Measurements from ENCODE around the gene ATOX1. TPM values are rescaled to one million over a fixed set of nuclear protein-coding genes. Genes with fewer than 3 reads are reported as not detected.
"Not testable (repeated sequence)": the region's sequence is repeated elsewhere in the genome, so short reads cannot be mapped to it uniquely, and the experiment has no call there.

The ATOX1 gene
- 30.8 TPM for total RNA-seq
- polyA plus RNA-seq: 121 TPM

- DNase-seq (ENCODE audit: extremely low spot score): peak; percentile 64
- peak within 1 kb of the TSS; percentile 73 for H3K4me3 ChIP-seq (ENCODE audit: low read depth, low read length)
- WGBS: 4% methylated on average over 61 of the region's 61 CpGs
- no peaks in the 10 kb centered on the region for H3K4me1 ChIP-seq (ENCODE audit: insufficient read depth)
- H3K36me3 ChIP-seq (ENCODE audit: insufficient read depth): no peaks in the 10 kb centered on the region
- H3K27ac ChIP-seq (ENCODE audit: low read depth): peak within 1 kb of the TSS; percentile 77
These were observed at the start of gene ATOX1 for GRCh38 chr5:151758430-151759241. Gene ATOX1, minus strand, starts transcription at chr5:151758631. Its CDS starts 80 bp downstream, at chr5:151758551.

GRCh38 chr5:151805414-151806223 lies 47.2 kb upstream of the ATOX1 start:
- no peak for DNase-seq (ENCODE audit: extremely low spot score)
- Histone ChIP-seq H3K27ac (ENCODE audit: low read depth) (no peak overlapping the region), H3K4me3 (ENCODE audit: low read depth, low read length) (no peak overlapping the region), H3K4me1 (ENCODE audit: insufficient read depth) (no peaks in the 10 kb centered on the region), H3K36me3 (ENCODE audit: insufficient read depth) (peaks cover 3% of the 10 kb centered on the region)
- 94% methylated on average over 3 of the region's 3 CpGs for WGBS

GRCh38 chr5:151800532-151800931 lies 42.1 kb upstream of the ATOX1 start:
- Histone ChIP-seq H3K4me1 (ENCODE audit: insufficient read depth) (no peaks in the 10 kb centered on the region), H3K36me3 (ENCODE audit: insufficient read depth) (peaks cover 10% of the 10 kb centered on the region), H3K27ac (ENCODE audit: low read depth) (no peak overlapping the region), H3K4me3 (ENCODE audit: low read depth, low read length) (no peak overlapping the region)
- DNase-seq (ENCODE audit: extremely low spot score): no peak
- 83% methylated on average over 2 of the region's 2 CpGs for WGBS

DNA sequence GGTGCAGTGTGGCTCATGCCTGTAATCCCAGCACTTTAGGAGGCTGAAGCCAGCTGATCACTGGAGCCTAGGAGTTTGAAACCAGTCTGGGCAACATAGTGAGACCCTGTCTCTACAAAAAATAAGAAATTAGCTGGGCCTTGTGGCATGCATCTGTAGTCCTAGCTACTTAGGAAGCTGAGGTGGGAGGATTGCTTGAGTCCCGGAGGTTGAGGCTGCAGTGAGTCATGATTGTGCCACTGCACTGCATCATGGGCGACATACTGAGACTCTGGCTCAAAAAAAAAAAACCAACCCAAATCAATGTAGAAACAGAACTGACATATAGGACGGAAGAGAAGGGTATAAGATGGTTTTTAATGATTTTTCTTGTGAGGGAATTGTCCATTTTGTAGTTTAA lies 41.0 kb upstream of the ATOX1 start:
- Histone ChIP-seq H3K27ac (ENCODE audit: low read depth) (no peak overlapping the region), H3K4me1 (ENCODE audit: insufficient read depth) (no peaks in the 10 kb centered on the region), H3K4me3 (ENCODE audit: low read depth, low read length) (no peak overlapping the region), H3K36me3 (ENCODE audit: insufficient read depth) (peaks cover 10% of the 10 kb centered on the region)
- DNase-seq (ENCODE audit: extremely low spot score): no peak
- WGBS: 84% methylated on average over 3 of the region's 3 CpGs

GRCh38 chr5:151798674-151799073 lies 40.2 kb upstream of the ATOX1 start:
- no peak for DNase-seq (ENCODE audit: extremely low spot score)
- Histone ChIP-seq H3K4me1 (ENCODE audit: insufficient read depth) (no peaks in the 10 kb centered on the region), H3K27ac (ENCODE audit: low read depth) (no peak overlapping the region), H3K36me3 (ENCODE audit: insufficient read depth) (peaks cover 10% of the 10 kb centered on the region), H3K4me3 (ENCODE audit: low read depth, low read length) (no peak overlapping the region)
- WGBS: 85% methylated on average over 3 of the region's 3 CpGs

DNA sequence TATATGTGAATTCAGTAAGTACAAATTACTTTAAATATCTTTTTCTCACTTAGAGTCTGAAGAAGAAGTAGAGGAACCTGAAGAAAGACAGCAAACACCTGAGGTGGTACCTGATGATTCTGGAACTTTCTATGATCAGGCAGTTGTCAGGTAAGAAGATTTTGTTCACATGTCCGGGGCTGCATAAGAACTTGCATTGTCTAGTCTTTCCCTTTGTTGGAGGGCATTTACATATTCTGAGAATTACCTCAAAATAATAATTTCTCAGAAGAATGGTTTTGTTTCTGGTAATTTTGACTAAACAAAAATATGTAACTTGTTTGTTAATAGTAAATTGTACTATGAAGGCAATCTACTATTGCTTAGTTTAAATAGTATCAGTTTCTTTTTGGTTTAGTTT lies 37.0 kb upstream of the ATOX1 start:
- Histone ChIP-seq H3K27ac (ENCODE audit: low read depth) (no peak overlapping the region), H3K4me3 (ENCODE audit: low read depth, low read length) (no peak overlapping the region), H3K4me1 (ENCODE audit: insufficient read depth) (no peaks in the 10 kb centered on the region), H3K36me3 (ENCODE audit: insufficient read depth) (peaks cover 13% of the 10 kb centered on the region)
- DNase-seq (ENCODE audit: extremely low spot score): no peak
- 95% methylated on average over 1 of the region's 1 CpG for WGBS

- Histone ChIP-seq H3K4me1 (ENCODE audit: insufficient read depth) (no peaks in the 10 kb centered on the region), H3K4me3 (ENCODE audit: low read depth, low read length) (no peak overlapping the region), H3K36me3 (ENCODE audit: insufficient read depth) (peaks cover 9% of the 10 kb centered on the region), H3K27ac (ENCODE audit: low read depth) (no peak overlapping the region)
- DNase-seq (ENCODE audit: extremely low spot score): no peak
- WGBS: 96% methylated on average over 3 of the region's 3 CpGs
These were observed 34.9 kb upstream of the ATOX1 start for GRCh38 chr5:151793358-151793757.

DNA sequence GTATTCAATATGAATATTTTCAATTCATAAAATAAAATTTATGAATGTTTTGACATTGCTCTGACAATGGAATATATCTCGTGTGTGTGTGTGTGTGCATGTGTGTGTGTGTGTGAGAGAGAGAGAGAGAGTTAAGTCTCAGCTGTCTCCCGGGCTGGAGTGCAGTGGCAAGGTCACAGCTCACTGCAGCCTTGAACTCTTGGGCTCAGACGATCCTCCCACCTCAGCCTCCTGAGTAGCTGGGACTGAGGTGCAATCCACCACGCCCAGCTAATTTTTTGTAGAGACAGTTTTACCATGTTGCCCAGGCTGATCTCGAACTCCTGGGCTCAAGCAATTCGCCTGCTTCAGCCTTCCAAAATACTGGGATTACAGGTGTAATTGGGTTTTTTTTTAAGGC lies 29.4 kb upstream of the ATOX1 start:
- no peak overlapping the region for H3K27ac ChIP-seq (ENCODE audit: low read depth)
- no peak for DNase-seq (ENCODE audit: extremely low spot score)
- H3K4me3 ChIP-seq (ENCODE audit: low read depth, low read length): no peak overlapping the region
- peaks cover 9% of the 10 kb centered on the region for H3K36me3 ChIP-seq (ENCODE audit: insufficient read depth)
- WGBS: 82% methylated on average over 6 of the region's 6 CpGs
- no peaks in the 10 kb centered on the region for H3K4me1 ChIP-seq (ENCODE audit: insufficient read depth)

DNA sequence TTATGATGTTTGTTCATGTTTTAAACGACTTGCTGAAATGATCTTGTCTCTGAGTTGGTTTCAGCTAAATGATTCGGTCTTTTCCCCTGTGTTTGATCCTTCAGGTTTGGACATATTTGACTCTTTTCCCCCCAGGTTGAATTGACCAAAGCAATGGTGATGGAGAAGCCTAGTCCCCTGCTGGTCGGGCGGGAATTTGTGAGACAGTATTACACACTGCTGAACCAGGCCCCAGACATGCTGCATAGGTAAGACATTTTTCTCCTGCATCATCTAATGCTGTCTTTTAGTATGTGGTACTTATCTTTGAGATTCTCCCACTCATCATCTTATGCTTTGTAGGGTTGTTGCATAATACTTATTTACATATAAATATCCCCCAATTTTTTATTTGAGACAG lies 28.0 kb upstream of the ATOX1 start:
- no peak overlapping the region for H3K27ac ChIP-seq (ENCODE audit: low read depth)
- H3K4me3 ChIP-seq (ENCODE audit: low read depth, low read length): no peak overlapping the region
- H3K36me3 ChIP-seq (ENCODE audit: insufficient read depth): peaks cover 4% of the 10 kb centered on the region
- DNase-seq (ENCODE audit: extremely low spot score): no peak
- no peaks in the 10 kb centered on the region for H3K4me1 ChIP-seq (ENCODE audit: insufficient read depth)
- WGBS: 79% methylated on average over 4 of the region's 4 CpGs

- no peak overlapping the region for H3K4me3 ChIP-seq (ENCODE audit: low read depth, low read length)
- H3K36me3 ChIP-seq (ENCODE audit: insufficient read depth): peaks cover 2% of the 10 kb centered on the region
- no peaks in the 10 kb centered on the region for H3K4me1 ChIP-seq (ENCODE audit: insufficient read depth)
- no peak overlapping the region for H3K27ac ChIP-seq (ENCODE audit: low read depth)
- no peak for DNase-seq (ENCODE audit: extremely low spot score)
- WGBS: 72% methylated on average over 3 of the region's 3 CpGs
These were observed 25.7 kb upstream of the ATOX1 start for GRCh38 chr5:151784141-151784540.

DNA sequence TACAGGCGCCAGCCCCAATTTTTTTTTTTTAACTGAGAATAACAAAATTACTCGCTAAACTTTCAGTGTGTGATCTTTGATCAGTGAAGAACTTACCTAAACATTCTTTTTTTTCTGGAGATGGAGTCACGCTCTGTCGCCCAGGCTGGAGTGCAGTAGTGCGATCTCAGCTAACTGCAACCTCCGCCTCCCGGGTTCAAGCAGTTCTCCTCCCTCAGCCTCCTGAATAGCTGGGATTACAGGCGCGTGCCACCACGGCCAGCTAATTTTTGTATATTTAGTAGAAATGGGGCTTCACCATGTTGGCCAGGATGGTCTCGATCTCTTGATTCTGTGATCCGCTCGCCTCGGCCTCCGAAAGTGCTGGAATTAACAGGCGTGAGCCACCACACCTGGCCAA lies 25.2 kb upstream of the ATOX1 start:
- not testable (repeated sequence) for H3K4me3 ChIP-seq (ENCODE audit: low read depth, low read length); H3K27ac ChIP-seq (ENCODE audit: low read depth); H3K36me3 ChIP-seq (ENCODE audit: insufficient read depth); H3K4me1 ChIP-seq (ENCODE audit: insufficient read depth); DNase-seq (ENCODE audit: extremely low spot score)
- 96% methylated on average over 16 of the region's 16 CpGs for WGBS

- no peaks in the 10 kb centered on the region for H3K36me3 ChIP-seq (ENCODE audit: insufficient read depth)
- no peak overlapping the region for H3K4me3 ChIP-seq (ENCODE audit: low read depth, low read length)
- 48% methylated on average over 1 of the region's 1 CpG for WGBS
- H3K27ac ChIP-seq (ENCODE audit: low read depth): no peak overlapping the region
- no peaks in the 10 kb centered on the region for H3K4me1 ChIP-seq (ENCODE audit: insufficient read depth)
- no peak for DNase-seq (ENCODE audit: extremely low spot score)
These were observed 22.8 kb upstream of the ATOX1 start for GRCh38 chr5:151781201-151781600.

DNA sequence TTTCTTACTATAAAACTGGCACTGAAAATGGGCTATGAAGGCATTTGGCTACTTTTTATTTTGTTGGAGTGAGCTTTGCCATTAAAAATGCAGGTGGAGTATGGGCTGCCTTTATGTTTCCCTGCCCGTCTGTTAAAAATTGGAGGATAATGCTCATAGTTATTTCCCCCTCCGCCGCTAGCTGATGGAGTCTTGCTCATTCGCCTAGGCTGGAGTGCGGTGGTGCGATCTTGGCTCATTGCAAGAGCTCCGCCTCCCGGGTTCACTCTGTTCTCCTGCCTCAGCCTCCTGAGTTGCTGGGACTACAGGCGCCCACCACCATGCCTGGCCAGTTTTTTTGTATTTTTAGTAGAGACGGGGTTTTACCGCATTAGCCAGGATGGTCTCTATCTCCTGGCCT lies 21.9 kb upstream of the ATOX1 start:
- 91% methylated on average over 11 of the region's 11 CpGs for WGBS
- H3K4me1 ChIP-seq (ENCODE audit: insufficient read depth): no peaks in the 10 kb centered on the region
- no peak overlapping the region for H3K4me3 ChIP-seq (ENCODE audit: low read depth, low read length)
- H3K27ac ChIP-seq (ENCODE audit: low read depth): no peak overlapping the region
- no peaks in the 10 kb centered on the region for H3K36me3 ChIP-seq (ENCODE audit: insufficient read depth)
- DNase-seq (ENCODE audit: extremely low spot score): no peak

- WGBS: 72% methylated on average over 3 of the region's 3 CpGs
- no peaks in the 10 kb centered on the region for H3K36me3 ChIP-seq (ENCODE audit: insufficient read depth)
- no peaks in the 10 kb centered on the region for H3K4me1 ChIP-seq (ENCODE audit: insufficient read depth)
- no peak overlapping the region for H3K4me3 ChIP-seq (ENCODE audit: low read depth, low read length)
- H3K27ac ChIP-seq (ENCODE audit: low read depth): no peak overlapping the region
- no peak for DNase-seq (ENCODE audit: extremely low spot score)
These were observed 21.2 kb upstream of the ATOX1 start for GRCh38 chr5:151779531-151780125.

Data from urinary bladder (tissue), 4 donors.